ENCODE data around the gene TNFRSF17.

TNFRSF17 gene

DNA sequence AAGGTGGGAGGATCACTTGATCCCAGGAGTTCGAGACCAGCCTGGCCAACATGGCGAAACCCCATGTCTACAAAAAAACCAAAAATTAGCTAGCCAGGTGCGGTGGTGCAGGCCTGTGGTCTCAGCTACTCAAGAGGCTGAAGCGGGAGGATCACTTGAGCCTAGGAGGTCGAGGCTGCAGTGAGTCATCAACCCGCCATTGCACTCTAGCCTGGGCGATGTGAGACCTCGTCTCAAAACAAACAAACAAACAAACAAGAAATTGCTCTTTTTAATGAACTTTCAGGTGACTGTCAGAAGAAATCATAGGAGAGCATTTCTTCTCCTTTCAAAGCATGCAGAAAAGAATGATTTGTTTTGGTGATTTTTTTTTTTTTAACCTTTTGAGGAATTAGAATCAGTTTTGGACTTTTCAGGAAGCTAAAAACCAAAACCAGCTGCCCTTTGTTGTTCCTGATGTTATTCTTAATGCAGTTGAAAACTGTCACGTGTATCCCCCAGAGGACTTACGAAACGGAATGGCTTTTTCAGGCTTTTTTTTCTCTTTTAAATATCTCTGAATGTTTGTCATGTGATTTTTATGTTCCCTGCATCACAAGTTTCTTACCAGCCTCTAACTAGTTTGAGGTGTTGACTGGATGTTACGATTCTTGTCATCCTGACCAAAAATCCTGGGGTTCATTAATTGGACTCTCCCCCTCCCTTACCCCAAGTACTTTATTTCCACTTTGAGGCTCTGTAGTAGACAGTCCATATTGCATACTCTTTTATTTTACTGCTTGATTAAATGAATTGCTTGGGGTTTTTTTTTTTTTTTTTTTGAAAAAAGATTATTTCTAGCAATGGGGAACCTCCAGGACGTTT is 45.6 kb downstream of the TNFRSF17 start:
- no peak for TF ChIP-seq EZH2phosphoT487 (IDR thresholded peaks at IDR 0.05; ENCODE audit: borderline replicate concordance)
- TF ChIP-seq, protein P1, sequence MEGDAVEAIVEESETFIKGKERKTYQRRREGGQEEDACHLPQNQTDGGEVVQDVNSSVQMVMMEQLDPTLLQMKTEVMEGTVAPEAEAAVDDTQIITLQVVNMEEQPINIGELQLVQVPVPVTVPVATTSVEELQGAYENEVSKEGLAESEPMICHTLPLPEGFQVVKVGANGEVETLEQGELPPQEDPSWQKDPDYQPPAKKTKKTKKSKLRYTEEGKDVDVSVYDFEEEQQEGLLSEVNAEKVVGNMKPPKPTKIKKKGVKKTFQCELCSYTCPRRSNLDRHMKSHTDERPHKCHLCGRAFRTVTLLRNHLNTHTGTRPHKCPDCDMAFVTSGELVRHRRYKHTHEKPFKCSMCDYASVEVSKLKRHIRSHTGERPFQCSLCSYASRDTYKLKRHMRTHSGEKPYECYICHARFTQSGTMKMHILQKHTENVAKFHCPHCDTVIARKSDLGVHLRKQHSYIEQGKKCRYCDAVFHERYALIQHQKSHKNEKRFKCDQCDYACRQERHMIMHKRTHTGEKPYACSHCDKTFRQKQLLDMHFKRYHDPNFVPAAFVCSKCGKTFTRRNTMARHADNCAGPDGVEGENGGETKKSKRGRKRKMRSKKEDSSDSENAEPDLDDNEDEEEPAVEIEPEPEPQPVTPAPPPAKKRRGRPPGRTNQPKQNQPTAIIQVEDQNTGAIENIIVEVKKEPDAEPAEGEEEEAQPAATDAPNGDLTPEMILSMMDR (conservative IDR thresholded peaks at IDR 0.05; ENCODE audit: low read length) = no peak
- H2AFZ ChIP-seq (ENCODE audit: low read length) = no peak overlapping the region

DNA sequence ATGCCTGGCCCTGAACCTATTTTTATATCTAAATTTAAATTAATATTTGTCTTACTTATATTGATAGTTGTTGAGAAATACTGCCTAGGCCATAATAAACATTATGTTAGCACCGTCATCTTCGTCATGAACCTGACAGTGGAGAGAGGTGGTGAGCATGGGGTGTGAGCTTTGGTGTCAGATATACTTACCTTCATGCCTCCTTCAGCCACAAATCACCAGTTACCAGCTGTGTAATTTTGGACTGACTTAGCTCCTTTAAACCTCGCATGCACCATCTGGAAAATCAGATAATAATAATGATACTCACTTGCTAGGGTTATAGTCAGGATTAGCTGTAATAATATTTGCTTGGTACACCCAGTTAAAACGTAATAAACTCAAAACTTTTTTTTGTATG is 46.6 kb downstream of the TNFRSF17 start:
- Histone ChIP-seq H3K9ac (ENCODE audit: low read depth, low read length, poor library complexity, severe bottlenecking) (no peak overlapping the region), H3K27me3 (ENCODE audit: insufficient read depth, low read length, poor library complexity, severe bottlenecking) (no peaks in the 10 kb centered on the region), H3K4me2 (ENCODE audit: low read depth, low read length, poor library complexity, severe bottlenecking) (no peak overlapping the region), H3K36me3 (ENCODE audit: insufficient read depth, low read length) (no peaks in the 10 kb centered on the region), H3K9me3 (ENCODE audit: insufficient read depth, low read depth, low read length) (no peaks in the 10 kb centered on the region), H3K9me2 (replicated peaks; ENCODE audit: low read depth, low read length) (no peaks in the 10 kb centered on the region), H3K4me3 (ENCODE audit: low read length, poor library complexity, severe bottlenecking) (no peak overlapping the region), H3F3A (ENCODE audit: low read depth) (no peaks in the 10 kb centered on the region), H3K4me1 (ENCODE audit: insufficient read depth, low read length, poor library complexity, severe bottlenecking) (no peaks in the 10 kb centered on the region), H2AFZ (ENCODE audit: low read length) (no peak overlapping the region), H3K79me2 (ENCODE audit: insufficient read depth, low read length) (no peaks in the 10 kb centered on the region), H4K20me1 (ENCODE audit: insufficient read depth, low read length, poor library complexity, severe bottlenecking) (no peaks in the 10 kb centered on the region)
- no peak for TF ChIP-seq EZH2phosphoT487 (IDR thresholded peaks at IDR 0.05; ENCODE audit: borderline replicate concordance)
- TF ChIP-seq, protein P1 (conservative IDR thresholded peaks at IDR 0.05; ENCODE audit: low read length) = no peak

More for the DNA sequence above, 45.6 kb downstream of the TNFRSF17 start:
- Histone ChIP-seq H3K4me2 (ENCODE audit: low read depth, low read length, poor library complexity, severe bottlenecking) (no peak overlapping the region), H3K4me1 (ENCODE audit: insufficient read depth, low read length, poor library complexity, severe bottlenecking) (no peaks in the 10 kb centered on the region), H4K20me1 (ENCODE audit: insufficient read depth, low read length, poor library complexity, severe bottlenecking) (no peaks in the 10 kb centered on the region), H3K9me2 (replicated peaks; ENCODE audit: low read depth, low read length) (no peaks in the 10 kb centered on the region), H3K36me3 (ENCODE audit: insufficient read depth, low read length) (no peaks in the 10 kb centered on the region), H3K79me2 (ENCODE audit: insufficient read depth, low read length) (no peaks in the 10 kb centered on the region), H3K9ac (ENCODE audit: low read depth, low read length, poor library complexity, severe bottlenecking) (no peak overlapping the region), H3K9me3 (ENCODE audit: insufficient read depth, low read depth, low read length) (no peaks in the 10 kb centered on the region), H3F3A (ENCODE audit: low read depth) (no peaks in the 10 kb centered on the region), H3K27me3 (ENCODE audit: insufficient read depth, low read length, poor library complexity, severe bottlenecking) (no peaks in the 10 kb centered on the region), H3K4me3 (ENCODE audit: low read length, poor library complexity, severe bottlenecking) (no peak overlapping the region)

DNA sequence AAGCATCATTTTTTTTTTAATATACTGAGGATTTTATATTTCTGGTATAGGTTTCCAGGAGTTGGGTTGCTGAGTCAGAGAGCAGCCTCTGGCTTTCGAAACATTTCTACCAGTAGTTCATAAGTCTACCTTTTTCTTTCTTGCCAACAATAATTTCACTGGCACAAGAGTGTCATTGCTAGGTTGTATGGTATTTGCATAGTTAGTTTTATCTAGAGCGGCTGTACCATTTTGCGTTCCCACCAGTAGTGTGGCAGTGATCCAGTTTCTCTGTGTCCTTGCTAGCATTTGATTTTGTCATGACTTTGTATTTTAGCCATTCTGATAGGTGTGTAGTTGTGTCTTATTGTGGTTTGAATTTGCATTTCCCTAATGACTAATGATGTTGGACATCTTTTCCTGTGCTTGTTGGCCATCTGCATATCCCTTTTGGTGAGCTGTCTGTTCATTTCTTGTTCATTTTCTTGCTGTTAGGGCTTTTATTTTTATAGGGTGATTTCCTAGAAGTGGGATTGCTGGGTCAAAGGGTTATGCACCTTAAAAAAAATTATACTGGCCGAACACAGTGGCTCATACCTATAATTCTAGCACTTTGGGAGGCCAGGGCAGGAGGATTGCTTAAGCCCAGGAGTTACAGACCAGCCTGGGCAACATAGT is 51.4 kb downstream of the TNFRSF17 start:
- H3K4me2 ChIP-seq (ENCODE audit: low read depth, low read length, poor library complexity, severe bottlenecking) = no peak overlapping the region
- H3K4me3 ChIP-seq (ENCODE audit: low read length, poor library complexity, severe bottlenecking) = no peak overlapping the region

More for the DNA sequence above, 51.4 kb downstream of the TNFRSF17 start:
- Histone ChIP-seq H3K4me1 (ENCODE audit: insufficient read depth, low read length, poor library complexity, severe bottlenecking) (no peaks in the 10 kb centered on the region), H3F3A (ENCODE audit: low read depth) (no peaks in the 10 kb centered on the region), H3K9me2 (replicated peaks; ENCODE audit: low read depth, low read length) (no peaks in the 10 kb centered on the region), H3K79me2 (ENCODE audit: insufficient read depth, low read length) (no peaks in the 10 kb centered on the region), H3K36me3 (ENCODE audit: insufficient read depth, low read length) (no peaks in the 10 kb centered on the region), H3K27me3 (ENCODE audit: insufficient read depth, low read length, poor library complexity, severe bottlenecking) (no peaks in the 10 kb centered on the region), H2AFZ (ENCODE audit: low read length) (no peak overlapping the region), H3K9ac (ENCODE audit: low read depth, low read length, poor library complexity, severe bottlenecking) (no peak overlapping the region), H4K20me1 (ENCODE audit: insufficient read depth, low read length, poor library complexity, severe bottlenecking) (no peaks in the 10 kb centered on the region), H3K9me3 (ENCODE audit: insufficient read depth, low read depth, low read length) (no peaks in the 10 kb centered on the region)
- TF ChIP-seq EZH2phosphoT487 (IDR thresholded peaks at IDR 0.05; ENCODE audit: borderline replicate concordance) = no peak
- TF ChIP-seq, protein P1 (conservative IDR thresholded peaks at IDR 0.05; ENCODE audit: low read length) = no peak
